Measurements from ENCODE around the gene MBNL1. TPM values are rescaled to one million over a fixed set of nuclear protein-coding genes. Genes with fewer than 3 reads are reported as not detected.

The MBNL1 gene
- total RNA-seq, 2 experiments from 2014 or later, result 163 to 174 TPM

GRCh38 chr3:152460936-152461335 is 192.2 kb downstream of the MBNL1 start:
- Histone ChIP-seq H4K20me1 (ENCODE audit: insufficient read depth, low read length) (no peaks in the 10 kb centered on the region), H3K4me2 (ENCODE audit: low read length) (no peak overlapping the region), H3K27ac (ENCODE audit: low read depth, low read length, poor library complexity, severe bottlenecking) (no peak overlapping the region), H3K9me3 (ENCODE audit: low read length) (no peaks in the 10 kb centered on the region), H3K79me2 (ENCODE audit: insufficient read depth, low read depth, low read length) (no peaks in the 10 kb centered on the region), H3K4me1 (ENCODE audit: insufficient read depth, low read length, poor library complexity, severe bottlenecking) (no peaks in the 10 kb centered on the region), H2AFZ (ENCODE audit: low read length) (no peak overlapping the region), H3K4me3 (ENCODE audit: low read depth, low read length, poor library complexity, severe bottlenecking) (no peak overlapping the region), H3K9me2 (ENCODE audit: insufficient read depth, low read length) (no peaks in the 10 kb centered on the region), H3K36me3 (ENCODE audit: insufficient read depth, low read length) (peaks cover 85% of the 10 kb centered on the region)
- TF ChIP-seq CTCF (conservative IDR thresholded peaks at IDR 0.05; ENCODE audit: low read length) (no peak), EZH2phosphoT487 (IDR thresholded peaks at IDR 0.05; ENCODE audit: borderline replicate concordance, low read depth, low read length) (no peak)
- intact Hi-C loops (cut with micrococcal nuclease; ENCODE audit: unreplicated experiment), result no loop called here
- no TSS peak for BruUV-seq (replicated peaks)
- no peak for DNase-seq (ENCODE audit: low spot score)
- CTCF ChIA-PET (ENCODE audit: unreplicated experiment), result no interaction called here
- POLR2A ChIA-PET, result interaction anchor here (0.6 to 0.8 kb wide), 2 partner anchors 19 to 235 kb away, joined by 3 read pairs; no protein-coding TSS in a partner anchor

GRCh38 chr3:152461460-152461859 is 192.7 kb downstream of the MBNL1 start:
- H2AFZ ChIP-seq (ENCODE audit: low read length), result no peak overlapping the region
- H3K9me3 ChIP-seq (ENCODE audit: low read length), result no peaks in the 10 kb centered on the region
- intact Hi-C loops (cut with micrococcal nuclease; ENCODE audit: unreplicated experiment), result no loop called here
- no peaks in the 10 kb centered on the region for H3K79me2 ChIP-seq (ENCODE audit: insufficient read depth, low read depth, low read length)
- POLR2A ChIA-PET, result interaction anchor here (0.6 to 0.8 kb wide), 2 partner anchors 19 to 234 kb away, joined by 3 read pairs; no protein-coding TSS in a partner anchor
- no peaks in the 10 kb centered on the region for H3K9me2 ChIP-seq (ENCODE audit: insufficient read depth, low read length)
- no peak overlapping the region for H3K4me3 ChIP-seq (ENCODE audit: low read depth, low read length, poor library complexity, severe bottlenecking)
- peaks cover 85% of the 10 kb centered on the region for H3K36me3 ChIP-seq (ENCODE audit: insufficient read depth, low read length)
- no peak for DNase-seq (ENCODE audit: low spot score)
- H3K4me1 ChIP-seq (ENCODE audit: insufficient read depth, low read length, poor library complexity, severe bottlenecking), result no peaks in the 10 kb centered on the region
- H3K27ac ChIP-seq (ENCODE audit: low read depth, low read length, poor library complexity, severe bottlenecking), result no peak overlapping the region
- no TSS peak for BruUV-seq (replicated peaks)
- TF ChIP-seq EZH2phosphoT487 (IDR thresholded peaks at IDR 0.05; ENCODE audit: borderline replicate concordance, low read depth, low read length) (no peak), CTCF (conservative IDR thresholded peaks at IDR 0.05; ENCODE audit: low read length) (no peak)
- H4K20me1 ChIP-seq (ENCODE audit: insufficient read depth, low read length), result no peaks in the 10 kb centered on the region
- H3K4me2 ChIP-seq (ENCODE audit: low read length), result no peak overlapping the region
- CTCF ChIA-PET (ENCODE audit: unreplicated experiment), result no interaction called here

- no peak overlapping the region for H3K4me3 ChIP-seq (ENCODE audit: low read depth, low read length, poor library complexity, severe bottlenecking)
- peaks cover 44% of the 10 kb centered on the region for H3K36me3 ChIP-seq (ENCODE audit: insufficient read depth, low read length)
- no peak overlapping the region for H2AFZ ChIP-seq (ENCODE audit: low read length)
- no peaks in the 10 kb centered on the region for H4K20me1 ChIP-seq (ENCODE audit: insufficient read depth, low read length)
- H3K9me2 ChIP-seq (ENCODE audit: insufficient read depth, low read length), result no peaks in the 10 kb centered on the region
- H3K79me2 ChIP-seq (ENCODE audit: insufficient read depth, low read depth, low read length), result no peaks in the 10 kb centered on the region
- ChIA-PET POLR2A (interaction anchor here (0.5 to 0.9 kb wide), 5 partner anchors 22 to 487 kb away, joined by 3 to 5 read pairs (median 3); no protein-coding TSS in a partner anchor), CTCF (ENCODE audit: unreplicated experiment) (no interaction called here)
- H3K9me3 ChIP-seq (ENCODE audit: low read length), result no peaks in the 10 kb centered on the region
- no peak overlapping the region for H3K27ac ChIP-seq (ENCODE audit: low read depth, low read length, poor library complexity, severe bottlenecking)
- intact Hi-C loops (cut with micrococcal nuclease; ENCODE audit: unreplicated experiment), result no loop called here
- no TSS peak for BruUV-seq (replicated peaks)
- no peak overlapping the region for H3K4me2 ChIP-seq (ENCODE audit: low read length)
- TF ChIP-seq EZH2phosphoT487 (IDR thresholded peaks at IDR 0.05; ENCODE audit: borderline replicate concordance, low read depth, low read length) (no peak), CTCF (conservative IDR thresholded peaks at IDR 0.05; ENCODE audit: low read length) (peak; percentile 84)
- H3K4me1 ChIP-seq (ENCODE audit: insufficient read depth, low read length, poor library complexity, severe bottlenecking), result no peaks in the 10 kb centered on the region
- peak; percentile 43 for DNase-seq (ENCODE audit: low spot score)
Measured at GRCh38 chr3:152466784-152467183, 198.1 kb downstream of the MBNL1 start.
